ENCODE data around the gene BTBD7. TPM values are rescaled to one million over a fixed set of nuclear protein-coding genes. Genes with fewer than 3 reads are reported as not detected.

Gene BTBD7
- total and polyA plus RNA-seq, 2 experiments from 2014 or later = 24.4 to 32.8 TPM

GRCh38 chr14:93231129-93231979 is 101.5 kb downstream of the BTBD7 start:
- no peaks in the 10 kb centered on the region for H3F3A ChIP-seq (replicated peaks; ENCODE audit: low read depth)
- Mint-ChIP-seq H3K4me1 (no peaks in the 10 kb centered on the region; the same call in 2 of the 3 replicates), H3K27me3 (ENCODE audit: insufficient read depth, low read depth, poor library complexity) (peaks cover 7% of the 10 kb centered on the region), H3K36me3 (ENCODE audit: low read depth) (peaks cover 26% of the 10 kb centered on the region), H3K4me3 (no peak overlapping the region), H3K9me3 (no peaks in the 10 kb centered on the region), H3K27ac (no peak overlapping the region)
- H3K4me1 ChIP-seq (ENCODE audit: insufficient read depth) = no peaks in the 10 kb centered on the region
- H3K9me2 ChIP-seq (ENCODE audit: insufficient read depth) = no peaks in the 10 kb centered on the region
- ATAC-seq (no peak), DNase-seq (ENCODE audit: low spot score) (no peak)
- no peak overlapping the region for H3K4me3 ChIP-seq
- peak overlapping the region; percentile 38; the same call in 1 of the 2 replicates for H2AFZ ChIP-seq
- H4K20me1 ChIP-seq (replicated peaks; ENCODE audit: insufficient read depth) = 0 out of 2 replicates have a peak, but pooled peaks cover 5% of the 10 kb centered on the region
- no peak for TF ChIP-seq JUNB (IDR thresholded peaks at IDR 0.05; ENCODE audit: unreplicated experiment)
- no peak for TF ChIP-seq CTCF (conservative IDR thresholded peaks at IDR 0.05; ENCODE audit: low read depth in 2 of 2)
- TF ChIP-seq STAT1 (IDR thresholded peaks at IDR 0.05; ENCODE audit: unreplicated experiment) = no peak
- no peak for TF ChIP-seq ZNF114 (CRISPR knock-in tag; IDR thresholded peaks at IDR 0.05)
- no peak for TF ChIP-seq EZH2phosphoT487 (IDR thresholded peaks at IDR 0.05; ENCODE audit: unreplicated experiment)
- no peak for TF ChIP-seq EZH2 (IDR thresholded peaks at IDR 0.05; ENCODE audit: low read depth, unreplicated experiment)
- TF ChIP-seq POLR2AphosphoS5 (IDR thresholded peaks at IDR 0.05; ENCODE audit: low read depth) = no peak
- no peak for TF ChIP-seq CREB1 (CRISPR knock-in tag; IDR thresholded peaks at IDR 0.05; ENCODE audit: low read depth)
- TF ChIP-seq NANOG (IDR thresholded peaks at IDR 0.05; ENCODE audit: borderline replicate concordance) = no peak
- TF ChIP-seq ETS1 (IDR thresholded peaks at IDR 0.05) = no peak
- TF ChIP-seq ZNF331 (CRISPR knock-in tag; IDR thresholded peaks at IDR 0.05; ENCODE audit: low read depth) = no peak
- no peak for TF ChIP-seq ZNF462 (CRISPR knock-in tag; IDR thresholded peaks at IDR 0.05)
- no peak for TF ChIP-seq REST (IDR thresholded peaks at IDR 0.05; ENCODE audit: unreplicated experiment)
- no peaks in the 10 kb centered on the region for H3K27me3 ChIP-seq (ENCODE audit: insufficient read depth)
- no peak overlapping the region for H3K27ac ChIP-seq (ENCODE audit: low read depth)
- no peak overlapping the region for H3K4me2 ChIP-seq
- no peaks in the 10 kb centered on the region for H3K79me2 ChIP-seq (replicated peaks; ENCODE audit: insufficient read depth)
- 0 out of 2 replicates have a peak, but pooled peaks cover 4% of the 10 kb centered on the region for H3K36me3 ChIP-seq (ENCODE audit: insufficient read depth)

Data from GM23338 (cell line).